BJ (cell line): ENCODE results near the gene PRKCQ. TPM values are rescaled to one million over a fixed set of nuclear protein-coding genes. Genes with fewer than 3 reads are reported as not detected.

Experiments used
- CTCF ChIA-PET: fragments of 350-600 bp; formaldehyde crosslinking; extraction: SDS; loops from one replicate; lab custom pipeline; 2021; ENCODE audit warnings: antibody characterized with exemption, inconsistent platforms; lab: Yijun Ruan, JAX
- POLR2A ChIA-PET: fragments of 300-600 bp; sonication (Branson Sonifier 250); formaldehyde crosslinking; extraction: SDS; loops from one replicate; lab custom pipeline; 2021; ENCODE audit warnings: antibody characterized with exemption; lab: Charles Lee
- DNase-seq: peaks from one replicate; pipeline ENCODE4 v3.0.0-alpha.2; 2011; ENCODE audit warnings: low read depth
- H3K27me3 ChIP-seq: 2 replicates; pipeline ENCODE4 v1.6.0; 2011; ENCODE audit warnings: low read length; ENCODE audit not compliant: control insufficient read depth, insufficient read depth
- H3K36me3 ChIP-seq: 2 replicates; pipeline ENCODE4 v1.5.1; 2011; ENCODE audit warnings: low read length; ENCODE audit not compliant: control insufficient read depth, insufficient read depth
- H3K4me3 ChIP-seq: 2 replicates; pipeline ENCODE4 v1.5.1; 2011; ENCODE audit warnings: low read depth, mild to moderate bottlenecking, control low read depth, low read length
- polyA plus RNA-seq: library from polyadenylated mRNA; depleted of rRNA; stranded (reverse); fragments of >200 nt; gene quantifications from 2 replicates; pipeline ENCODE4 v1.2.3, GENCODE V29; 2011
- TF ChIP-seq, protein P1 (sequence below): IDR thresholded peaks from 2 replicates; pipeline ENCODE4 v1.5.1; 2011; ENCODE audit warnings: low read depth, mild to moderate bottlenecking, control low read depth, inconsistent platforms, low read length, moderate library complexity; ENCODE audit not compliant: insufficient read depth

The PRKCQ gene
- polyA plus RNA-seq, 1 experiment = 0.06 TPM

DNA sequence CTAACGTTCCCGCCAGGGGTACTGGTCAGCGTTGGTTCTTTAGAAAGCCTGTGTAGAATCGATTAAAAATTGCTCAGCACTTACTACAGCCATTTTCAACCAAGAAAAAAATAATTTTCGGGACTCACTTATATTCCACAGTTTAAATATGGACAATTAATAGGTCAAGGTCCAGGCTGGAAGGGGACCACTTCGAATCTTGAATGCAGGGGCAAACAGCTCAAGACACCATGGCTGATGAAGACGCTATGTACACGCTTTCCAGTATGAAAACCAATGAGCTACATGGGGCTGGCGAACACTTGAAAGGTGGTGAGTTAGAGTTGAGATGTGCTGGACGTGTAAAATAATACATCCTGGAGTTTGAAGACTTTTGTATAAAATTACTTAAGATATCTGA, 87.2 kb downstream of the PRKCQ start:
- Histone ChIP-seq H3K27me3 (no peaks in the 10 kb centered on the region), H3K36me3 (no peaks in the 10 kb centered on the region), H3K4me3 (no peak overlapping the region)
- DNase-seq = no peak
- POLR2A ChIA-PET = no interaction called here
- CTCF ChIA-PET = no interaction called here
- TF ChIP-seq, protein P1, sequence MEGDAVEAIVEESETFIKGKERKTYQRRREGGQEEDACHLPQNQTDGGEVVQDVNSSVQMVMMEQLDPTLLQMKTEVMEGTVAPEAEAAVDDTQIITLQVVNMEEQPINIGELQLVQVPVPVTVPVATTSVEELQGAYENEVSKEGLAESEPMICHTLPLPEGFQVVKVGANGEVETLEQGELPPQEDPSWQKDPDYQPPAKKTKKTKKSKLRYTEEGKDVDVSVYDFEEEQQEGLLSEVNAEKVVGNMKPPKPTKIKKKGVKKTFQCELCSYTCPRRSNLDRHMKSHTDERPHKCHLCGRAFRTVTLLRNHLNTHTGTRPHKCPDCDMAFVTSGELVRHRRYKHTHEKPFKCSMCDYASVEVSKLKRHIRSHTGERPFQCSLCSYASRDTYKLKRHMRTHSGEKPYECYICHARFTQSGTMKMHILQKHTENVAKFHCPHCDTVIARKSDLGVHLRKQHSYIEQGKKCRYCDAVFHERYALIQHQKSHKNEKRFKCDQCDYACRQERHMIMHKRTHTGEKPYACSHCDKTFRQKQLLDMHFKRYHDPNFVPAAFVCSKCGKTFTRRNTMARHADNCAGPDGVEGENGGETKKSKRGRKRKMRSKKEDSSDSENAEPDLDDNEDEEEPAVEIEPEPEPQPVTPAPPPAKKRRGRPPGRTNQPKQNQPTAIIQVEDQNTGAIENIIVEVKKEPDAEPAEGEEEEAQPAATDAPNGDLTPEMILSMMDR = no peak

- no peaks in the 10 kb centered on the region for H3K27me3 ChIP-seq
- H3K4me3 ChIP-seq = no peak overlapping the region
- no peak for DNase-seq
- CTCF ChIA-PET = no interaction called here
- TF ChIP-seq, protein P1 = no peak
- H3K36me3 ChIP-seq = no peaks in the 10 kb centered on the region
- POLR2A ChIA-PET = no interaction called here
Measured at GRCh38 chr10:6491841-6492609, 88.1 kb downstream of the PRKCQ start.

DNA sequence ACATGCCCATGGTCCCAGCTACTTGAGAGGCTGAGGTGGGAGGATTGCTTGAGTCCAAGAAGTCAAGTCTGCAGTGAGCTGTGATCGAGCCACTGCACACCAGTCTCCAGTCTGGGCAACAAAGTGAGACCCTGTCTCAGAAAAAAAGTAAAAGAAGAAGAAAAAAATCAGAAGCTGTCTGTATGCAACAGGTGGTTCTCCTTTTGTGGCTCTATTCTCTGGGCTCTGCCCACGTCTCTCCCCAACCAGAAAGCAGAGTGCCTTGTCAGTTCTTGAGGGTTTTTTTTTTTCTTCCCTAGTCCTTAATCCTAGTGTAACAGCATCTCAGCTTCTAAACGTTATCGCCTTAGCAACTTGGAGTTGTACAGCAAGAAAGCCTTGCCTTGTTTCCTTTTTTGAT, 89.5 kb downstream of the PRKCQ start:
- no peak for DNase-seq
- Histone ChIP-seq H3K27me3 (no peaks in the 10 kb centered on the region), H3K4me3 (no peak overlapping the region), H3K36me3 (no peaks in the 10 kb centered on the region)
- CTCF ChIA-PET = no interaction called here
- POLR2A ChIA-PET = no interaction called here
- TF ChIP-seq, protein P1 = no peak

DNA sequence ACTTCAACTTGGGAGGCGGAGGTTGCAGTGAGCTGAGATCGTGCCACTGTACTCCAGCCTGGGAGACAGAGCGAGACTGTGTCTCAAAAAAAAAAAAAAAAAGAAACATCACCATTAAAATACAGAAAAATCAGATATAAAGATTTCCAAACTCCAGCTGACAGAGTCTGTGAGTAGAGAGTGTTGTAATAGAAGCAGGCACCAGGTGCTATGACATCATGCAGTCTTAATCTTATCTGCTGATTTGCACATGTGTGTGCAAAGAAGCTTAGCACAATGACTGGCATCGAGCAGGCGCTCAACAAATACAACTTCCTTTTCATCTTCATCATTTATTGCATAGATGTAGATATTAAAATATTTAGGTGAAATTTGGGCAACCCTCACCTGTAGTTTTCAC, 92.2 kb downstream of the PRKCQ start:
- TF ChIP-seq, protein P1 = no peak
- no peak for DNase-seq
- Histone ChIP-seq H3K36me3 (no peaks in the 10 kb centered on the region), H3K4me3 (no peak overlapping the region), H3K27me3 (no peaks in the 10 kb centered on the region)
- ChIA-PET POLR2A (no interaction called here), CTCF (interaction anchor here (0.6 kb wide), 1 partner anchor 1415 kb away, joined by 3 read pairs; no protein-coding TSS in a partner anchor)

DNA sequence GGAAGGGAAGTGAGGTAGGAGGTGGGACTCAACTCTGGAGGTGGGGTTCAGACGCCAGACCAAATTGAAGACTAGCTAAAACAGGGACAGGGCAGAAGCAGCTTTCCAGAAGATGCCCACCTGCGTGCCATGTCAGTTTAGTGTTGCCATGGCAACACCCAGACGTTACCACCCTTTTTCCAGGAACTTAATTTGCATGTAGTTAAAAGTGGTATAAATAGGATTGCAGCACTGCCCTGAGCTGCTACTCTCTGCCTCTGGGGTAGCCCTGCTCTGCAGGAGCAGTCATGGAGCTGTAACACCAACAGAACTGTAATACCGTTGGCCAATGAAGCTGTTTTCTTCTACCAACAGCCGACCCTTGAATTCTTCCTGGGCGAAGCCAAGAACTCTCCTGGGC, 93.8 kb downstream of the PRKCQ start:
- TF ChIP-seq, protein P1 = no peak
- Histone ChIP-seq H3K27me3 (no peaks in the 10 kb centered on the region), H3K36me3 (no peaks in the 10 kb centered on the region), H3K4me3 (no peak overlapping the region)
- ChIA-PET CTCF (interaction anchor here (0.8 kb wide), 1 partner anchor 9 kb away, joined by 3 read pairs; no protein-coding TSS in a partner anchor), POLR2A (no interaction called here)
- no peak for DNase-seq
